Mesenchymal stem cell (in vitro differentiated cells and primary cell): ENCODE data around the gene MPZL1.

Source experiments
- DNase-seq: peaks from one replicate; pipeline ENCODE4 v3.0.0-alpha.2; 2013
- H2AFZ ChIP-seq: one replicate; pipeline ENCODE4 v1.6.1; 2013; ENCODE audit warnings: low read depth, mild to moderate bottlenecking, control low read depth, inconsistent platforms, low read length, moderate library complexity
- H2AK5ac ChIP-seq: 2 replicates; pipeline ENCODE4 v1.6.1; 2013; ENCODE audit warnings: low read length, moderate library complexity, mild to moderate bottlenecking, inconsistent platforms; ENCODE audit not compliant: severe bottlenecking
- H2BK120ac ChIP-seq: one replicate; pipeline ENCODE4 v1.6.1; 2013; ENCODE audit warnings: low read depth, mild to moderate bottlenecking, inconsistent platforms, low read length, moderate library complexity
- H2BK12ac ChIP-seq, 2 experiments: one replicate each; pipeline ENCODE4 v1.6.1; 2013; ENCODE audit warnings: inconsistent platforms in 2 of 2, low read length in 2 of 2, mild to moderate bottlenecking in 2 of 2, moderate library complexity in 2 of 2, control low read depth in 1 of 2
- H2BK15ac ChIP-seq: one replicate; pipeline ENCODE4 v1.6.1; 2013; ENCODE audit warnings: mild to moderate bottlenecking, low read depth, inconsistent platforms; ENCODE audit not compliant: poor library complexity, severe bottlenecking
- H2BK5ac ChIP-seq: 2 replicates; pipeline ENCODE4 v1.6.1; 2013; ENCODE audit warnings: low read depth, mild to moderate bottlenecking, low read length, control low read depth, inconsistent platforms; ENCODE audit not compliant: poor library complexity, severe bottlenecking
- H3K14ac ChIP-seq, 2 experiments: one replicate each; pipeline ENCODE4 v1.6.1; 2013; ENCODE audit warnings: inconsistent platforms in 2 of 2, low read length in 2 of 2, control low read depth in 1 of 2, mild to moderate bottlenecking in 1 of 2, moderate library complexity in 1 of 2
- H3K18ac ChIP-seq, 2 experiments: one replicate each; pipeline ENCODE4 v1.6.1; 2013; ENCODE audit warnings: inconsistent platforms in 2 of 2, low read length in 2 of 2, control low read depth in 1 of 2, low read depth in 1 of 2, mild to moderate bottlenecking in 1 of 2
- H3K23ac ChIP-seq, 2 experiments: one replicate each; pipeline ENCODE4 v1.6.1; 2013; ENCODE audit warnings: inconsistent platforms in 2 of 2, low read length in 2 of 2, mild to moderate bottlenecking in 2 of 2, moderate library complexity in 2 of 2, control low read depth in 1 of 2
- H3K27ac ChIP-seq: 2 replicates; pipeline ENCODE4 v1.5.1; 2013; ENCODE audit warnings: mild to moderate bottlenecking, moderate library complexity, low read length, control low read depth, inconsistent platforms; ENCODE audit not compliant: poor library complexity, severe bottlenecking
- H3K27me3 ChIP-seq, 2 experiments: 2 replicates each; pipeline versions ENCODE4 v1.6.1 to v1.7.0; 2013; ENCODE audit warnings: low read length in 2 of 2, mild to moderate bottlenecking in 2 of 2, moderate library complexity in 2 of 2, control low read depth in 1 of 2, inconsistent platforms in 1 of 2; ENCODE audit not compliant: control insufficient read depth in 1 of 2, insufficient read depth in 1 of 2
- H3K36me3 ChIP-seq, 2 experiments: 2 replicates each; pipeline versions ENCODE4 v1.6.1 to v1.7.0; 2013; ENCODE audit warnings: low read length in 2 of 2, control low read depth in 1 of 2, inconsistent platforms in 1 of 2, low read depth in 1 of 2, mild to moderate bottlenecking in 1 of 2; ENCODE audit not compliant: insufficient read depth in 2 of 2, control insufficient read depth in 1 of 2
- H3K4ac ChIP-seq, 2 experiments: one replicate each; pipeline ENCODE4 v1.6.1; 2013; ENCODE audit warnings: inconsistent platforms in 2 of 2, low read length in 2 of 2, mild to moderate bottlenecking in 2 of 2, moderate library complexity in 2 of 2, control low read depth in 1 of 2, low read depth in 1 of 2
- H3K4me1 ChIP-seq: 2 replicates; pipeline ENCODE4 v1.6.1; 2013; ENCODE audit warnings: low read depth, low read length, control low read depth; ENCODE audit not compliant: control insufficient read depth, insufficient read depth
- H3K4me2 ChIP-seq: 2 replicates; pipeline ENCODE4 v1.6.1; 2013; ENCODE audit warnings: low read length, mild to moderate bottlenecking, inconsistent platforms; ENCODE audit not compliant: poor library complexity, severe bottlenecking
- H3K4me3 ChIP-seq, 2 experiments: 2 replicates each; pipeline versions ENCODE4 v1.5.1 to v1.7.0; 2013; ENCODE audit warnings: low read length in 2 of 2, mild to moderate bottlenecking in 2 of 2, control low read depth in 1 of 2, low read depth in 1 of 2; ENCODE audit not compliant: insufficient read depth in 1 of 2
- H3K79me1 ChIP-seq: replicated peaks from 2 replicates; pipeline ENCODE4 v1.6.1; 2013; ENCODE audit warnings: mild to moderate bottlenecking, control low read depth, low read length, inconsistent platforms; ENCODE audit not compliant: poor library complexity, severe bottlenecking
- H3K9ac ChIP-seq: 2 replicates; pipeline ENCODE4 v1.7.0; 2013; ENCODE audit warnings: mild to moderate bottlenecking, low read length, moderate library complexity
- H3K9me3 ChIP-seq: 2 replicates; pipeline ENCODE4 v1.7.0; 2013; ENCODE audit warnings: mild to moderate bottlenecking, low read length; ENCODE audit not compliant: control insufficient read depth
- H4K8ac ChIP-seq: one replicate; pipeline ENCODE4 v1.6.1; 2013; ENCODE audit warnings: inconsistent platforms, mild to moderate bottlenecking, low read length, moderate library complexity
- H4K91ac ChIP-seq: one replicate; pipeline ENCODE4 v1.6.1; 2013; ENCODE audit warnings: mild to moderate bottlenecking, low read length, inconsistent platforms
- WGBS: methylation state at CpG from one replicate; pipeline ENCODE4 v1.1.7; 2013; ENCODE audit warnings: mixed read lengths; 5-methylcytosine and 5-hydroxymethylcytosine counted together

The MPZL1 gene

GRCh38 chr1:167757433-167758309 lies 35.9 kb downstream of the MPZL1 start:
- no peak overlapping the region for H3K4me3 ChIP-seq

GRCh38 chr1:167761400-167761799 lies 39.6 kb downstream of the MPZL1 start:
- no peak overlapping the region for H3K4me2 ChIP-seq
- no peak overlapping the region for H3K23ac ChIP-seq
- H4K8ac ChIP-seq = no peak overlapping the region
- no peaks in the 10 kb centered on the region for H3K27me3 ChIP-seq
- no peak overlapping the region for H2AFZ ChIP-seq
- H2BK120ac ChIP-seq = no peak overlapping the region
- no peak overlapping the region for H3K9ac ChIP-seq
- 48% methylated on average over 2 of the region's 2 CpGs for WGBS
- H4K91ac ChIP-seq = no peak overlapping the region
- H3K4me1 ChIP-seq = peaks cover 6% of the 10 kb centered on the region
- H3K27ac ChIP-seq = no peak overlapping the region
- H3K14ac ChIP-seq = no peak overlapping the region
- peaks cover 11% of the 10 kb centered on the region for H3K79me1 ChIP-seq
- no peak for DNase-seq
- H3K4ac ChIP-seq = no peak overlapping the region
- H3K18ac ChIP-seq = no peak overlapping the region
- H2BK15ac ChIP-seq = no peak overlapping the region
- no peak overlapping the region for H2AK5ac ChIP-seq
- no peaks in the 10 kb centered on the region for H3K9me3 ChIP-seq
- H3K36me3 ChIP-seq = peaks cover 4 to 14% of the 10 kb centered on the region in 2 experiments
- no peak overlapping the region for H2BK12ac ChIP-seq
- H3K4me3 ChIP-seq = no peak overlapping the region
- H2BK5ac ChIP-seq = no peak overlapping the region

More at GRCh38 chr1:167757433-167758309, 35.9 kb downstream of the MPZL1 start:
- Histone ChIP-seq H2AK5ac (no peak overlapping the region), H3K4me2 (no peak overlapping the region), H3K4ac (no peak overlapping the region), H2BK5ac (no peak overlapping the region), H4K91ac (no peak overlapping the region), H3K9me3 (no peaks in the 10 kb centered on the region), H4K8ac (no peak overlapping the region), H2BK120ac (no peak overlapping the region), H2AFZ (no peak overlapping the region), H3K4me1 (peaks cover 8% of the 10 kb centered on the region), H3K27ac (no peak overlapping the region), H2BK15ac (no peak overlapping the region), H3K9ac (no peak overlapping the region), H3K14ac (no peak overlapping the region), H3K79me1 (peaks cover 11% of the 10 kb centered on the region), H3K23ac (no peak overlapping the region), H3K27me3 (no peaks in the 10 kb centered on the region), H2BK12ac (no peak overlapping the region), H3K18ac (peak overlapping the region in 1 of 2 experiments; percentile 34), H3K36me3 (peaks cover 2 to 4% of the 10 kb centered on the region in 2 experiments)
- no peak for DNase-seq
- 100% methylated on average over 2 of the region's 4 CpGs for WGBS

GRCh38 chr1:167762061-167762746 lies 40.4 kb downstream of the MPZL1 start:
- no peak overlapping the region for H3K4me3 ChIP-seq
- no peak overlapping the region for H2AK5ac ChIP-seq
- H4K8ac ChIP-seq = no peak overlapping the region
- H3K4me2 ChIP-seq = no peak overlapping the region
- H3K4ac ChIP-seq = no peak overlapping the region
- WGBS = 95% methylated on average over 7 of the region's 8 CpGs
- DNase-seq = no peak
- H3K27me3 ChIP-seq = no peaks in the 10 kb centered on the region
- no peaks in the 10 kb centered on the region for H3K9me3 ChIP-seq
- H2BK5ac ChIP-seq = no peak overlapping the region
- H3K4me1 ChIP-seq = peaks cover 1% of the 10 kb centered on the region
- no peak overlapping the region for H2BK15ac ChIP-seq
- no peak overlapping the region for H2BK12ac ChIP-seq
- no peak overlapping the region for H2BK120ac ChIP-seq
- H2AFZ ChIP-seq = no peak overlapping the region
- H3K27ac ChIP-seq = no peak overlapping the region
- peaks cover 6% of the 10 kb centered on the region for H3K79me1 ChIP-seq
- H3K9ac ChIP-seq = no peak overlapping the region
- H3K23ac ChIP-seq = no peak overlapping the region
- H3K18ac ChIP-seq = no peak overlapping the region
- peaks cover 0 to 22% of the 10 kb centered on the region in 2 experiments for H3K36me3 ChIP-seq
- H3K14ac ChIP-seq = no peak overlapping the region
- no peak overlapping the region for H4K91ac ChIP-seq

- Histone ChIP-seq H4K8ac (no peak overlapping the region), H3K4me3 (no peak overlapping the region), H3K23ac (no peak overlapping the region), H2BK120ac (no peak overlapping the region), H3K27ac (no peak overlapping the region), H3K14ac (no peak overlapping the region), H2BK5ac (no peak overlapping the region), H2AK5ac (no peak overlapping the region), H4K91ac (no peak overlapping the region), H3K9ac (no peak overlapping the region), H2BK15ac (no peak overlapping the region), H3K79me1 (peaks cover 13% of the 10 kb centered on the region), H2BK12ac (no peak overlapping the region), H3K4me1 (peaks cover 1% of the 10 kb centered on the region), H3K4ac (no peak overlapping the region), H3K36me3 (peaks cover 0 to 36% of the 10 kb centered on the region in 2 experiments), H3K18ac (no peak overlapping the region), H2AFZ (no peak overlapping the region), H3K27me3 (no peaks in the 10 kb centered on the region), H3K4me2 (no peak overlapping the region), H3K9me3 (no peaks in the 10 kb centered on the region)
- WGBS = 100% methylated on average over 1 of the region's 5 CpGs
- DNase-seq = no peak
Observed at GRCh38 chr1:167763525-167764220, 41.9 kb downstream of the MPZL1 start.
